ENCODE measurements around the gene ZNF407.
A peak's percentile ranks its signal among the peaks of the same experiment; 100 is the strongest.

ZNF407 gene

GRCh38 chr18:74698881-74699280, 101.2 kb downstream of the ZNF407 start:
- Histone ChIP-seq H3K36me3 (ENCODE audit: control insufficient read depth, insufficient read depth, low read length) (no peaks in the 10 kb centered on the region), H3K9me3 (ENCODE audit: control insufficient read depth, low read length) (no peaks in the 10 kb centered on the region), H3K27ac (ENCODE audit: low read depth, low read length, severe bottlenecking) (no peak overlapping the region), H3K4me1 (ENCODE audit: control insufficient read depth, insufficient read depth, low read length, poor library complexity, severe bottlenecking) (no peaks in the 10 kb centered on the region), H3K4me3 (ENCODE audit: extremely low read depth, insufficient read depth, low read length, poor library complexity, severe bottlenecking) (no peak overlapping the region)
- WGBS, 2 experiments (ENCODE audit: insufficient coverage in 2 of 2): 100% methylated on average over 1 to 2 of the region's 4 CpGs

- Histone ChIP-seq H3K4me3 (ENCODE audit: extremely low read depth, insufficient read depth, low read length, poor library complexity, severe bottlenecking) (no peak overlapping the region), H3K36me3 (ENCODE audit: control insufficient read depth, insufficient read depth, low read length) (no peaks in the 10 kb centered on the region), H3K4me1 (ENCODE audit: control insufficient read depth, insufficient read depth, low read length, poor library complexity, severe bottlenecking) (no peaks in the 10 kb centered on the region), H3K9me3 (ENCODE audit: control insufficient read depth, low read length) (no peaks in the 10 kb centered on the region), H3K27ac (ENCODE audit: low read depth, low read length, severe bottlenecking) (no peak overlapping the region)
- 100% methylated on average over 2 of the region's 3 CpGs for WGBS, 2 experiments (ENCODE audit: insufficient coverage in 2 of 2)
Observed at GRCh38 chr18:74699455-74699854, 101.8 kb downstream of the ZNF407 start.

GRCh38 chr18:74702950-74703349, 105.3 kb downstream of the ZNF407 start:
- 0% methylated on average over 1 of the region's 3 CpGs for WGBS, 2 experiments (ENCODE audit: insufficient coverage in 2 of 2)
- no peaks in the 10 kb centered on the region for H3K36me3 ChIP-seq (ENCODE audit: control insufficient read depth, insufficient read depth, low read length)
- H3K4me3 ChIP-seq (ENCODE audit: extremely low read depth, insufficient read depth, low read length, poor library complexity, severe bottlenecking): no peak overlapping the region
- no peak overlapping the region for H3K27ac ChIP-seq (ENCODE audit: low read depth, low read length, severe bottlenecking)
- H3K9me3 ChIP-seq (ENCODE audit: control insufficient read depth, low read length): no peaks in the 10 kb centered on the region
- H3K4me1 ChIP-seq (ENCODE audit: control insufficient read depth, insufficient read depth, low read length, poor library complexity, severe bottlenecking): peaks cover 6% of the 10 kb centered on the region

- Histone ChIP-seq H3K27ac (ENCODE audit: low read depth, low read length, severe bottlenecking) (no peak overlapping the region), H3K4me1 (ENCODE audit: control insufficient read depth, insufficient read depth, low read length, poor library complexity, severe bottlenecking) (peaks cover 6% of the 10 kb centered on the region), H3K36me3 (ENCODE audit: control insufficient read depth, insufficient read depth, low read length) (no peaks in the 10 kb centered on the region), H3K4me3 (ENCODE audit: extremely low read depth, insufficient read depth, low read length, poor library complexity, severe bottlenecking) (no peak overlapping the region), H3K9me3 (ENCODE audit: control insufficient read depth, low read length) (no peaks in the 10 kb centered on the region)
Observed at GRCh38 chr18:74708169-74708568, 110.5 kb downstream of the ZNF407 start.

DNA sequence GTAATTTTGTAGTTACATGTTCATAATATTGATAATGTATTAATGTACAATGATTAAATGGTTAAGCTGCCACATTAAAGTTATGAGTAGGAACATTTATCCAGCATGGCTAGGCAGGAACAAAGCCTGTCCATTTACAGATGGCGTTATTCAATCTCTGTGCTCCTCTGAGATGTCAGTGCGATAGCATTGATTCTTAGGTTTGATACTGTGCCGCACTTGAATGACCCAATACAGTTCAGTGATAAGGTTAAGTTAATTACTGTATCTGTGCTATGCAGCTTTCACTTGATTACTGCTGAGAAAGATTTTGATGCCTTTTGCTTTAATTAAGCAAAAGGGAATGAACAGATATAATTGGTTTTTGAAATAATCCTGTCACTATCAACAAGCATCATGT, 111.8 kb downstream of the ZNF407 start:
- Histone ChIP-seq H3K36me3 (ENCODE audit: control insufficient read depth, insufficient read depth, low read length) (no peaks in the 10 kb centered on the region), H3K9me3 (ENCODE audit: control insufficient read depth, low read length) (no peaks in the 10 kb centered on the region), H3K4me3 (ENCODE audit: extremely low read depth, insufficient read depth, low read length, poor library complexity, severe bottlenecking) (no peak overlapping the region), H3K4me1 (ENCODE audit: control insufficient read depth, insufficient read depth, low read length, poor library complexity, severe bottlenecking) (peaks cover 6% of the 10 kb centered on the region), H3K27ac (ENCODE audit: low read depth, low read length, severe bottlenecking) (no peak overlapping the region)
- WGBS, 2 experiments (ENCODE audit: insufficient coverage in 2 of 2): 94 to 100% methylated on average over 2 to 3 of the region's 3 CpGs

- WGBS, 2 experiments (ENCODE audit: insufficient coverage in 2 of 2): no CpG with 5 or more reads among the region's 1 CpG
- Histone ChIP-seq H3K4me1 (ENCODE audit: control insufficient read depth, insufficient read depth, low read length, poor library complexity, severe bottlenecking) (no peaks in the 10 kb centered on the region), H3K36me3 (ENCODE audit: control insufficient read depth, insufficient read depth, low read length) (no peaks in the 10 kb centered on the region), H3K9me3 (ENCODE audit: control insufficient read depth, low read length) (no peaks in the 10 kb centered on the region), H3K4me3 (ENCODE audit: extremely low read depth, insufficient read depth, low read length, poor library complexity, severe bottlenecking) (no peak overlapping the region), H3K27ac (ENCODE audit: low read depth, low read length, severe bottlenecking) (no peak overlapping the region)
Observed at GRCh38 chr18:74714120-74714519, 116.5 kb downstream of the ZNF407 start.

- H3K27ac ChIP-seq (ENCODE audit: low read depth, low read length, severe bottlenecking): peak overlapping the region; percentile 31
- 60 to 62% methylated on average over 4 to 6 of the region's 6 CpGs for WGBS, 2 experiments (ENCODE audit: insufficient coverage in 2 of 2)
- no peaks in the 10 kb centered on the region for H3K9me3 ChIP-seq (ENCODE audit: control insufficient read depth, low read length)
- no peaks in the 10 kb centered on the region for H3K4me1 ChIP-seq (ENCODE audit: control insufficient read depth, insufficient read depth, low read length, poor library complexity, severe bottlenecking)
- H3K36me3 ChIP-seq (ENCODE audit: control insufficient read depth, insufficient read depth, low read length): no peaks in the 10 kb centered on the region
- no peak overlapping the region for H3K4me3 ChIP-seq (ENCODE audit: extremely low read depth, insufficient read depth, low read length, poor library complexity, severe bottlenecking)
Observed at GRCh38 chr18:74714791-74715190, 117.1 kb downstream of the ZNF407 start.

DNA sequence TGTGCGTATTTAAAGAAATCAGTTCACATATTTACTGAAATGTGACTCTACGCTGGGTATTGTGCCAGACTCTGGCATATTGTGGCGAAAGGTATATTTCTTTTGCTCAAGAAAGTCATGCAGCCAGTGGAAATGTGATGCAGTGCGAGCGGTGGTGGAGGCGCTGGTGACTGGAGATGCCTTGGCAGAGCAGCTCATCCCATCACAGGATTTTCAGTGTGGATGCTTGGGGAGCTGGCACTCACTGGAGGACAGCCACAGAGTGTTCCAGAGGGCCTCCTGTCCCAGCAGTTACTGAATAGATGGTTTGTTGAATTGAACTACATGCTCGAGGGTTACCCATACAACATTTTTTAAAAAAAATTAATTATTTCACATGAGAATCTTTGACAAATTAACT, 117.6 kb downstream of the ZNF407 start:
- H3K4me3 ChIP-seq (ENCODE audit: extremely low read depth, insufficient read depth, low read length, poor library complexity, severe bottlenecking): no peak overlapping the region
- H3K4me1 ChIP-seq (ENCODE audit: control insufficient read depth, insufficient read depth, low read length, poor library complexity, severe bottlenecking): no peaks in the 10 kb centered on the region
- H3K36me3 ChIP-seq (ENCODE audit: control insufficient read depth, insufficient read depth, low read length): no peaks in the 10 kb centered on the region
- H3K27ac ChIP-seq (ENCODE audit: low read depth, low read length, severe bottlenecking): peak overlapping the region; percentile 31
- WGBS, 2 experiments (ENCODE audit: insufficient coverage in 2 of 2): 94 to 98% methylated on average over 5 to 6 of the region's 7 CpGs
- H3K9me3 ChIP-seq (ENCODE audit: control insufficient read depth, low read length): no peaks in the 10 kb centered on the region

DNA sequence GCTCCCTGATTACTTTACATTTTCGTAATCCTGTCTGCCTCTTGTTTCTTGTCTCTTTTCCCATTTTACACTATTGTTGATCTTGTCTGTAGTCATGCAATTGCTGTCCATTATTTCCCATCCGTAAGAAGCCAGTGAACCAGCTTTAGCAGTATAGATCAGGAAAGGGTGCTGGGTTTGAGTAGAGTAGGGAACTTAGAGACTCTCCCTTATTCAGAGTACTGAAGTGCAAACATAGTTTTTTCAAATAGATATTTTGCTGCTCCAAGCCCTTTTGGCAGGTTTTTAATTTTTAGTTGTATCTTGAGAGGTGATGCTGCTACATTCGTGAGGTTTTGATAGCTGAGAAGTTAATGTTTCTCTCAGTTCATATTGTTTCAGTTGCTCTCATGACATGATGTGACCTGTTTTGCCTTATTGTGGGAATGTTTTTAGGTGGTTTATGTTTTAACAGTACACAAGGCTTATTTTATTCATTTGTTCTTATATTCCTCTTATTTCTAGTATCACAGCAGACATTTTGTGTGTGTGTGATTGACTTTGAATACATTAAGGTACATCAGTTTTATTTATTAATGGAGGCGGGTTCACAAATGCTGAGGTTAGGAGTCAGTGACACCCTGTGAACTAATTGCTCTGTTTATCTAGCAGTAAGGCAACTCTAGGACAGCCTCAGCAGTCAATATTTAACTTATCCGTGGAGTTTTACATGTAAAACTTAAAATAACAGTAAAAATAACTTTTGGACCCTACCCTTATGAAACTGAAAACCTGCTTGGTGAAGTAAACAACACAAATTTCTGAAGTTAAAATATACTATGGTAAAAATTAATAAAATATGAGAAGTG, 118.4 kb downstream of the ZNF407 start:
- 90 to 100% methylated on average over 2 to 3 of the region's 5 CpGs for WGBS, 2 experiments (ENCODE audit: insufficient coverage in 2 of 2)
- H3K27ac ChIP-seq (ENCODE audit: low read depth, low read length, severe bottlenecking): no peak overlapping the region
- no peaks in the 10 kb centered on the region for H3K4me1 ChIP-seq (ENCODE audit: control insufficient read depth, insufficient read depth, low read length, poor library complexity, severe bottlenecking)
- H3K9me3 ChIP-seq (ENCODE audit: control insufficient read depth, low read length): no peaks in the 10 kb centered on the region
- H3K36me3 ChIP-seq (ENCODE audit: control insufficient read depth, insufficient read depth, low read length): no peaks in the 10 kb centered on the region
- H3K4me3 ChIP-seq (ENCODE audit: extremely low read depth, insufficient read depth, low read length, poor library complexity, severe bottlenecking): no peak overlapping the region

DNA sequence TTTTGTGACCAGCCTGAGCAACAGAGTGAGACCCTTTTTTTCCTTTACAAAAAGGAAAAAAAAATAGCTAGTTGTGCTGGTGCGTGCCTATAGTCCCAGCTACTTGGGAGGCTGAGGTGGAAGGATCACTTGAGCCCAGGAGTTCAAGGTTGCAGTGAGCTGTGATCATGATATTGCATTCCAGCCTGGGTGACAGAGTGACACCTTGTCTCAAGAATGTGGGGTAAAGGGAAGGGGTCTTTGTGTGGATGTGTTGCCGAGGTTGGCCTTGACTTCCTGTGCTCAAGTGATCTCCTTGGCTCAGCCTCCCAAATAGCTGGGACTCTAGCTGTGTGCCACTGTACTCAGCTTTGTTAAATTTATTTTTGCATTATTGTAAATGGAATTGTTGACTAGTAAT, 120.6 kb downstream of the ZNF407 start:
- no peaks in the 10 kb centered on the region for H3K36me3 ChIP-seq (ENCODE audit: control insufficient read depth, insufficient read depth, low read length)
- H3K4me1 ChIP-seq (ENCODE audit: control insufficient read depth, insufficient read depth, low read length, poor library complexity, severe bottlenecking): no peaks in the 10 kb centered on the region
- WGBS, 2 experiments (ENCODE audit: insufficient coverage in 2 of 2): 67 to 75% methylated on average over 1 of the region's 2 CpGs
- H3K4me3 ChIP-seq (ENCODE audit: extremely low read depth, insufficient read depth, low read length, poor library complexity, severe bottlenecking): no peak overlapping the region
- H3K27ac ChIP-seq (ENCODE audit: low read depth, low read length, severe bottlenecking): no peak overlapping the region
- no peaks in the 10 kb centered on the region for H3K9me3 ChIP-seq (ENCODE audit: control insufficient read depth, low read length)

GRCh38 chr18:74722237-74722636, 124.6 kb downstream of the ZNF407 start:
- no peak overlapping the region for H3K27ac ChIP-seq (ENCODE audit: low read depth, low read length, severe bottlenecking)
- no peaks in the 10 kb centered on the region for H3K36me3 ChIP-seq (ENCODE audit: control insufficient read depth, insufficient read depth, low read length)
- no peaks in the 10 kb centered on the region for H3K9me3 ChIP-seq (ENCODE audit: control insufficient read depth, low read length)
- H3K4me3 ChIP-seq (ENCODE audit: extremely low read depth, insufficient read depth, low read length, poor library complexity, severe bottlenecking): no peak overlapping the region
- WGBS, 2 experiments (ENCODE audit: insufficient coverage in 2 of 2): 67% methylated on average over 1 of the region's 2 CpGs; no CpG with 5 or more reads in 1 of the 2 experiments
- no peaks in the 10 kb centered on the region for H3K4me1 ChIP-seq (ENCODE audit: control insufficient read depth, insufficient read depth, low read length, poor library complexity, severe bottlenecking)

All from mesodermal cell (in vitro differentiated cells).